GM23338 (cell line): ENCODE measurements around the gene C4orf51. TPM values are rescaled to one million over a fixed set of nuclear protein-coding genes. Genes with fewer than 3 reads are reported as not detected.

Experiments used
- ATAC-seq: fragments of 200-7000 bp; cut with Tn5 transposase; 3 replicates; pipeline ENCODE4 v1.9.1; 2020
- DNase-seq: peaks from one replicate; pipeline ENCODE4 v3.0.0-alpha.2; 2015; ENCODE audit warnings: low spot score
- H2AFZ ChIP-seq: fragments of 200-600 bp; sonication (generic); 2 replicates; pipeline ENCODE4 v1.8.0; 2016; ENCODE audit warnings: antibody characterized with exemption, mild to moderate bottlenecking, moderate library complexity
- H3F3A ChIP-seq: fragments of 200-600 bp; sonication (generic); replicated peaks from 2 replicates; pipeline ENCODE4 v1.8.0; 2017; ENCODE audit warnings: antibody characterized with exemption, mixed run types, low read depth
- H3K27ac ChIP-seq: fragments of 200-600 bp; sonication (generic); 2 replicates; pipeline ENCODE4 v1.6.1; 2016; ENCODE audit warnings: low read depth
- H3K27me3 ChIP-seq: fragments of 200-600 bp; sonication (generic); 2 replicates; pipeline ENCODE4 v1.8.0; 2016; ENCODE audit warnings: mild to moderate bottlenecking, mixed run types, moderate library complexity; ENCODE audit not compliant: insufficient read depth
- H3K36me3 ChIP-seq: fragments of 200-600 bp; sonication (generic); 2 replicates; pipeline ENCODE4 v1.8.0; 2016; ENCODE audit warnings: mild to moderate bottlenecking; ENCODE audit not compliant: insufficient read depth
- H3K4me1 ChIP-seq: fragments of 200-600 bp; sonication (generic); 2 replicates; pipeline ENCODE4 v1.8.0; 2016; ENCODE audit warnings: mild to moderate bottlenecking, moderate library complexity; ENCODE audit not compliant: insufficient read depth
- H3K4me2 ChIP-seq: fragments of 200-600 bp; sonication (generic); 2 replicates; pipeline ENCODE4 v1.7.1; 2017; ENCODE audit warnings: mixed run types
- H3K4me3 ChIP-seq: fragments of 200-600 bp; sonication (generic); 2 replicates; pipeline ENCODE4 v1.6.1; 2016; ENCODE audit warnings: mixed run types
- H3K79me2 ChIP-seq: fragments of 200-600 bp; sonication (generic); replicated peaks from 2 replicates; pipeline ENCODE4 v1.8.0; 2017; ENCODE audit warnings: mild to moderate bottlenecking; ENCODE audit not compliant: insufficient read depth
- H3K9me2 ChIP-seq: fragments of 200-600 bp; sonication (generic); 2 replicates; pipeline ENCODE4 v1.8.0; 2017; ENCODE audit not compliant: insufficient read depth
- H4K20me1 ChIP-seq: fragments of 200-600 bp; sonication (generic); replicated peaks from 2 replicates; pipeline ENCODE4 v1.8.0; 2017; ENCODE audit warnings: mild to moderate bottlenecking; ENCODE audit not compliant: insufficient read depth
- H3K27ac Mint-ChIP-seq: 2 replicates; pipeline ENCODE4 v1.8.0; 2020; ENCODE audit warnings: inconsistent platforms, mild to moderate bottlenecking, moderate library complexity, mixed read lengths
- H3K27me3 Mint-ChIP-seq: 3 replicates; pipeline ENCODE4 v1.8.0; 2022; ENCODE audit warnings: low read depth, mild to moderate bottlenecking, moderate library complexity, mixed read lengths, inconsistent platforms; ENCODE audit not compliant: insufficient read depth, poor library complexity
- H3K36me3 Mint-ChIP-seq: 3 replicates; pipeline ENCODE4 v1.8.0; 2021; ENCODE audit warnings: low read depth, mild to moderate bottlenecking, inconsistent platforms, moderate library complexity, mixed read lengths
- H3K4me1 Mint-ChIP-seq: 3 replicates; pipeline ENCODE4 v1.8.0; 2020; ENCODE audit warnings: mild to moderate bottlenecking, inconsistent platforms, mixed read lengths
- H3K4me3 Mint-ChIP-seq: 3 replicates; pipeline ENCODE4 v1.8.0; 2021; ENCODE audit warnings: moderate library complexity, mild to moderate bottlenecking, inconsistent platforms, mixed read lengths
- H3K9me3 Mint-ChIP-seq: 3 replicates; pipeline ENCODE4 v1.8.0; 2020; ENCODE audit warnings: moderate library complexity, mild to moderate bottlenecking, inconsistent platforms, mixed read lengths
- CREB1 ChIP-seq: fragments of 250-450 bp; sonication (Bioruptor Pico); IDR thresholded peaks from 2 replicates; pipeline ENCODE4 v1.5.0; 2020; ENCODE audit warnings: low read depth, mild to moderate bottlenecking, moderate library complexity
- ETS1 ChIP-seq: IDR thresholded peaks from 2 replicates; pipeline ENCODE4 v1.6.1; 2016; ENCODE audit warnings: antibody characterized with exemption
- NANOG ChIP-seq: IDR thresholded peaks from 2 replicates; pipeline ENCODE4 v1.6.1; 2016; ENCODE audit warnings: antibody characterized with exemption, borderline replicate concordance
- REST ChIP-seq: IDR thresholded peaks from one replicate; pipeline ENCODE4 v1.6.1; 2018; ENCODE audit warnings: antibody characterized with exemption; ENCODE audit not compliant: unreplicated experiment
- ZNF114 ChIP-seq: fragments of 250-450 bp; sonication (Bioruptor Pico); IDR thresholded peaks from 2 replicates; pipeline ENCODE4 v1.5.0; 2020; ENCODE audit warnings: mild to moderate bottlenecking, moderate library complexity
- polyA plus RNA-seq: library from polyadenylated mRNA; unstranded; fragments of >200 nt; fragmentation: Nextera tagmentation; extraction: Ambion mirVana; gene quantifications from 2 replicates; pipeline ENCODE4 v1.2.1, GENCODE V29; 2016
- total RNA-seq: library from RNA; depleted of rRNA; stranded (reverse); fragments of >200 nt; shearing (Covaris generic); gene quantifications from 2 replicates; pipeline ENCODE4 v1.2.3, GENCODE V29; 2014

C4orf51 gene
- total and polyA plus RNA-seq, 2 experiments from 2014 or later: not detected

- TF ChIP-seq REST: no peak
These were observed 2.0 kb downstream of the C4orf51 start (continued) for GRCh38 chr4:145681956-145682355.

DNA sequence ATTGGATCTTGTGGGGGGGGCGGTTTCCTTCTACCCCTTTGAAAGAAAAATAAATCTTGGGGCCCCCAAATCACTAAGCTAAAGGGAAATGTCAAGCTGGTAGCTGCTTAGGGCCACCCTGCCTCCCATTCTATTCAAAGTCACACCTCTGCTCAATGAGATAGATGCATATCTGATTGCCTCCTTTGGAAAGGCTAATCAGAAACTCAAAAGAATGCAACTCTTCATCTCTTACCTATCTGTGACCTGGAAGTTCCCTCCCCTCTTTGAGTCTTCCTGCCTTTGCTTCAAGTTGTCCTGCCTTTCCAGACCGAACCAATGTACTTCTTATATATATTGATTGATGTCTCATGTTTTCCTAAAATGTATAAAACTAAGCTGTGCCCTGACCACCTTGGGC is 7.0 kb downstream of the C4orf51 start:
- no peaks in the 10 kb centered on the region for H3K27me3 ChIP-seq

DNA sequence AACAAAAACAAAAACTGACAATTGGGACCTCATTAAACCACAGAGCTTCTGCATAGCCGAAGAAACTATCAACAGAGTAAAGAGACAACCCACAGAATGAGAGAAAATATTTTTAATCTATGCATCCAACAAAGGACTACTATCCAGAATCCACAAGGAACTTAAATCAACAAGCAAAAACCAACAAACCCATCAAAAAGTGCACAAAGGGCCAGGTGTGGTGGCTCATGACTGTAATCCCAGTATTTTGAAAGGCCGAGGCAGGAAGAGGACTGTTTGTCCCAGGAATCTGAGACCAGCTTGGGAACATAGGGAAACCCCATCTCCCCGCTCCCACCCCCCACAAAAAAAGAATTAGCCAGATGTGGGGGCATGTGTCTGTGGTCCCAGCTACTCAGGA is 10.7 kb downstream of the C4orf51 start:
- peaks cover 28% of the 10 kb centered on the region for H3K9me3 Mint-ChIP-seq
- H3K36me3 Mint-ChIP-seq: peaks cover 36% of the 10 kb centered on the region
- DNase-seq (no peak), ATAC-seq (no peak)
- H3K4me1 Mint-ChIP-seq: peaks cover 12% of the 10 kb centered on the region; the same call in 2 of the 3 replicates
- H3K27me3 Mint-ChIP-seq: peaks cover 2% of the 10 kb centered on the region
- Histone ChIP-seq H3K9me2 (no peaks in the 10 kb centered on the region), H3K27ac (no peak overlapping the region), H3K27me3 (no peaks in the 10 kb centered on the region), H3K36me3 (no peaks in the 10 kb centered on the region), H3K4me2 (no peak overlapping the region), H3K79me2 (no peaks in the 10 kb centered on the region), H3K4me1 (peaks cover 16% of the 10 kb centered on the region), H2AFZ (no peak overlapping the region), H3K4me3 (no peak overlapping the region), H4K20me1 (no peaks in the 10 kb centered on the region), H3F3A (0 out of 2 replicates have a peak, but pooled peaks cover 5% of the 10 kb centered on the region)
- no peak overlapping the region for H3K27ac Mint-ChIP-seq
- no peak overlapping the region for H3K4me3 Mint-ChIP-seq
- no peak for TF ChIP-seq REST
- no peak for TF ChIP-seq CREB1 (CRISPR knock-in tag)
- no peak for TF ChIP-seq ZNF114 (CRISPR knock-in tag)
- TF ChIP-seq ETS1: no peak

More for the DNA sequence above, 7.0 kb downstream of the C4orf51 start:
- Histone ChIP-seq H2AFZ (0 out of 2 replicates have a peak overlapping the region, but pooled peaks have one; percentile 1), H3F3A (0 out of 2 replicates have a peak, but pooled peaks cover 1% of the 10 kb centered on the region), H3K4me2 (peak overlapping the region; percentile 50; the same call in 1 of the 2 replicates), H4K20me1 (no peaks in the 10 kb centered on the region), H3K4me1 (peaks cover 16% of the 10 kb centered on the region), H3K9me2 (no peaks in the 10 kb centered on the region), H3K27ac (no peak overlapping the region), H3K79me2 (no peaks in the 10 kb centered on the region), H3K36me3 (no peaks in the 10 kb centered on the region), H3K4me3 (no peak overlapping the region)
- peak; percentile 34 for DNase-seq
- H3K9me3 Mint-ChIP-seq: peaks cover 13% of the 10 kb centered on the region; the same call in 2 of the 3 replicates
- TF ChIP-seq CREB1 (CRISPR knock-in tag): no peak
- peak; percentile 34; the same call in 1 of the 2 replicates for TF ChIP-seq NANOG
- H3K27me3 Mint-ChIP-seq: peaks cover 3% of the 10 kb centered on the region
- peaks cover 12% of the 10 kb centered on the region; the same call in 2 of the 3 replicates for H3K4me1 Mint-ChIP-seq
- no peak; the same call in 2 of the 3 replicates for ATAC-seq
- peaks cover 23% of the 10 kb centered on the region; the same call in 2 of the 3 replicates for H3K36me3 Mint-ChIP-seq
- H3K4me3 Mint-ChIP-seq: no peak overlapping the region
- no peak overlapping the region for H3K27ac Mint-ChIP-seq
